Dendritic cell treated with granulocyte-macrophage colony-stimulating factor and Interleukin-4, amounts not matched to agents 40 ng/mL and 50 ng/mL, for 4 days (primary cell): ENCODE measurements around the gene ELF1.
"Not testable (repeated sequence)": the region's sequence is repeated elsewhere in the genome, so short reads cannot be mapped to it uniquely, and the experiment has no call there.

Source experiments
- H3K27ac Mint-ChIP-seq: one replicate; pipeline ENCODE4 v1.8.0; 2022; ENCODE audit warnings: mild to moderate bottlenecking, mixed read lengths
- H3K27me3 Mint-ChIP-seq: one replicate; pipeline ENCODE4 v1.8.0; 2022; ENCODE audit warnings: mild to moderate bottlenecking, mixed read lengths
- H3K36me3 Mint-ChIP-seq: one replicate; pipeline ENCODE4 v1.8.0; 2022; ENCODE audit warnings: low read depth, mixed read lengths
- H3K4me1 Mint-ChIP-seq: one replicate; pipeline ENCODE4 v1.8.0; 2022; ENCODE audit warnings: low read depth, mixed read lengths
- H3K4me3 Mint-ChIP-seq: one replicate; pipeline ENCODE4 v1.8.0; 2022; ENCODE audit warnings: mild to moderate bottlenecking, moderate library complexity, mixed read lengths
- H3K9me3 Mint-ChIP-seq: one replicate; pipeline ENCODE4 v1.8.0; 2022; ENCODE audit warnings: mixed read lengths
- intact Hi-C: fragments of 100-400 bp; cut with micrococcal nuclease; formaldehyde crosslinking; loops from one replicate; pipeline ENCODE4 v1.15.0; 2022

ELF1 gene

GRCh38 chr13:41054919-41055619, 36.0 kb upstream of the ELF1 start:
- peaks cover 79% of the 10 kb centered on the region for H3K4me1 Mint-ChIP-seq
- H3K36me3 Mint-ChIP-seq, result peaks cover 12% of the 10 kb centered on the region
- H3K9me3 Mint-ChIP-seq, result no peaks in the 10 kb centered on the region
- H3K4me3 Mint-ChIP-seq, result no peak overlapping the region
- peak overlapping the region; percentile 14 for H3K27ac Mint-ChIP-seq
- H3K27me3 Mint-ChIP-seq, result no peaks in the 10 kb centered on the region
- intact Hi-C loops, result loop anchor here (10.0 kb wide), 1 partner anchor 50 kb away; no protein-coding TSS in a partner anchor

GRCh38 chr13:41054212-41054877, 35.2 kb upstream of the ELF1 start:
- intact Hi-C loops, result loop anchor here (10.0 kb wide), 1 partner anchor 50 kb away; no protein-coding TSS in a partner anchor
- no peak overlapping the region for H3K4me3 Mint-ChIP-seq
- H3K9me3 Mint-ChIP-seq, result no peaks in the 10 kb centered on the region
- peaks cover 81% of the 10 kb centered on the region for H3K4me1 Mint-ChIP-seq
- no peaks in the 10 kb centered on the region for H3K27me3 Mint-ChIP-seq
- no peak overlapping the region for H3K27ac Mint-ChIP-seq
- H3K36me3 Mint-ChIP-seq, result peaks cover 7% of the 10 kb centered on the region

GRCh38 chr13:41053384-41053826, 34.3 kb upstream of the ELF1 start:
- no peak overlapping the region for H3K4me3 Mint-ChIP-seq
- no peaks in the 10 kb centered on the region for H3K27me3 Mint-ChIP-seq
- H3K27ac Mint-ChIP-seq, result peak overlapping the region; percentile 70
- no peaks in the 10 kb centered on the region for H3K9me3 Mint-ChIP-seq
- H3K36me3 Mint-ChIP-seq, result peaks cover 11% of the 10 kb centered on the region
- intact Hi-C loops, result loop anchor here (10.0 kb wide), 1 partner anchor 49 kb away; no protein-coding TSS in a partner anchor
- peaks cover 81% of the 10 kb centered on the region for H3K4me1 Mint-ChIP-seq

GRCh38 chr13:41052441-41052840, 33.3 kb upstream of the ELF1 start:
- Mint-ChIP-seq H3K27me3 (no peaks in the 10 kb centered on the region), H3K36me3 (peaks cover 16% of the 10 kb centered on the region), H3K9me3 (no peaks in the 10 kb centered on the region), H3K4me3 (no peak overlapping the region), H3K27ac (no peak overlapping the region), H3K4me1 (peaks cover 80% of the 10 kb centered on the region)
- intact Hi-C loops, result loop anchor here (10.0 kb wide), 1 partner anchor 48 kb away; no protein-coding TSS in a partner anchor

- Mint-ChIP-seq H3K27ac (peak overlapping the region; percentile 36), H3K4me3 (no peak overlapping the region), H3K4me1 (peaks cover 63% of the 10 kb centered on the region), H3K9me3 (peaks cover 18% of the 10 kb centered on the region), H3K27me3 (no peaks in the 10 kb centered on the region), H3K36me3 (peaks cover 26% of the 10 kb centered on the region)
- intact Hi-C loops, result loop anchor here (10.0 kb wide), 1 partner anchor 45 kb away; no protein-coding TSS in a partner anchor
Measured at GRCh38 chr13:41049480-41050440, 30.6 kb upstream of the ELF1 start.

GRCh38 chr13:41048640-41049039, 29.5 kb upstream of the ELF1 start:
- Mint-ChIP-seq H3K4me1 (peaks cover 54% of the 10 kb centered on the region), H3K4me3 (no peak overlapping the region), H3K27ac (peak overlapping the region; percentile 36), H3K9me3 (peaks cover 21% of the 10 kb centered on the region), H3K36me3 (peaks cover 26% of the 10 kb centered on the region), H3K27me3 (no peaks in the 10 kb centered on the region)
- intact Hi-C loops, result no loop called here

GRCh38 chr13:41042419-41042818, 23.3 kb upstream of the ELF1 start:
- H3K27me3 Mint-ChIP-seq, H3K4me3 Mint-ChIP-seq, H3K27ac Mint-ChIP-seq, intact Hi-C loops: not testable (repeated sequence)
- Mint-ChIP-seq H3K4me1 (peaks cover 24% of the 10 kb centered on the region), H3K9me3 (peaks cover 21% of the 10 kb centered on the region), H3K36me3 (peaks cover 16% of the 10 kb centered on the region)

- Mint-ChIP-seq H3K36me3 (peaks cover 6% of the 10 kb centered on the region), H3K4me3 (no peak overlapping the region), H3K27ac (peak overlapping the region; percentile 21), H3K27me3 (no peaks in the 10 kb centered on the region), H3K9me3 (peaks cover 12% of the 10 kb centered on the region), H3K4me1 (peaks cover 14% of the 10 kb centered on the region)
- intact Hi-C loops, result no loop called here
Measured at GRCh38 chr13:41040584-41041334, 21.6 kb upstream of the ELF1 start.

GRCh38 chr13:41039746-41040145, 20.6 kb upstream of the ELF1 start:
- peaks cover 9% of the 10 kb centered on the region for H3K36me3 Mint-ChIP-seq
- H3K4me3 Mint-ChIP-seq, result no peak overlapping the region
- intact Hi-C loops, result no loop called here
- H3K9me3 Mint-ChIP-seq, result peaks cover 3% of the 10 kb centered on the region
- peaks cover 21% of the 10 kb centered on the region for H3K4me1 Mint-ChIP-seq
- H3K27me3 Mint-ChIP-seq, result no peaks in the 10 kb centered on the region
- no peak overlapping the region for H3K27ac Mint-ChIP-seq

- intact Hi-C loops, H3K27me3 Mint-ChIP-seq, H3K4me3 Mint-ChIP-seq, H3K27ac Mint-ChIP-seq, H3K9me3 Mint-ChIP-seq: not testable (repeated sequence)
- H3K4me1 Mint-ChIP-seq, result peaks cover 30% of the 10 kb centered on the region
- H3K36me3 Mint-ChIP-seq, result peaks cover 11% of the 10 kb centered on the region
Measured at GRCh38 chr13:41036557-41036956, 17.4 kb upstream of the ELF1 start.

GRCh38 chr13:41034881-41035280, 15.8 kb upstream of the ELF1 start:
- Mint-ChIP-seq H3K27me3 (no peaks in the 10 kb centered on the region), H3K4me3 (no peak overlapping the region), H3K36me3 (peaks cover 5% of the 10 kb centered on the region), H3K4me1 (peaks cover 30% of the 10 kb centered on the region), H3K9me3 (no peaks in the 10 kb centered on the region), H3K27ac (peak overlapping the region; percentile 2)
- intact Hi-C loops, result no loop called here

GRCh38 chr13:41034382-41034781, 15.3 kb upstream of the ELF1 start:
- Mint-ChIP-seq H3K27me3 (no peaks in the 10 kb centered on the region), H3K36me3 (peaks cover 5% of the 10 kb centered on the region), H3K9me3 (no peaks in the 10 kb centered on the region), H3K4me1 (peaks cover 30% of the 10 kb centered on the region), H3K4me3 (no peak overlapping the region), H3K27ac (peak overlapping the region; percentile 2)
- intact Hi-C loops, result no loop called here
